Ishikawa (cell line): ENCODE results near the gene TTC14.

Source experiments
- CEBPB ChIP-seq: IDR thresholded peaks from 2 replicates; pipeline ENCODE4 v1.6.1; 2012
- CREB1 ChIP-seq: IDR thresholded peaks from 2 replicates; pipeline ENCODE4 v1.6.1; 2012; ENCODE audit warnings: low read depth
- EP300 ChIP-seq: IDR thresholded peaks from 2 replicates; pipeline ENCODE4 v1.6.1; 2012; ENCODE audit warnings: borderline replicate concordance
- FOXM1 ChIP-seq: IDR thresholded peaks from 2 replicates; pipeline ENCODE4 v1.6.1; 2012; ENCODE audit warnings: low read depth, borderline replicate concordance
- RAD21 ChIP-seq: IDR thresholded peaks from 2 replicates; pipeline ENCODE4 v1.6.1; 2012; ENCODE audit warnings: low read depth
- REST ChIP-seq: IDR thresholded peaks from 2 replicates; pipeline ENCODE4 v1.6.1; 2012; ENCODE audit warnings: low read depth, mild to moderate bottlenecking
- TAF1 ChIP-seq: IDR thresholded peaks from 2 replicates; pipeline ENCODE4 v1.6.1; 2012; ENCODE audit warnings: low read depth, mild to moderate bottlenecking
- TCF12 ChIP-seq: IDR thresholded peaks from 2 replicates; pipeline ENCODE4 v1.6.1; 2012; ENCODE audit warnings: low read depth
- YY1 ChIP-seq: IDR thresholded peaks from 2 replicates; pipeline ENCODE4 v1.6.1; 2012; ENCODE audit warnings: low read depth
- TF ChIP-seq, protein P1 (sequence below): IDR thresholded peaks from 2 replicates; pipeline ENCODE4 v1.6.1; 2012
- TF ChIP-seq, protein P2 (sequence below): IDR thresholded peaks from 2 replicates; pipeline ENCODE4 v1.6.1; 2012

GRCh38 chr3:180570238-180570637 lies 31.7 kb upstream of the TTC14 start:
- TF ChIP-seq TAF1 = no peak
- no peak for TF ChIP-seq TCF12
- TF ChIP-seq EP300 = no peak
- TF ChIP-seq, protein P1, sequence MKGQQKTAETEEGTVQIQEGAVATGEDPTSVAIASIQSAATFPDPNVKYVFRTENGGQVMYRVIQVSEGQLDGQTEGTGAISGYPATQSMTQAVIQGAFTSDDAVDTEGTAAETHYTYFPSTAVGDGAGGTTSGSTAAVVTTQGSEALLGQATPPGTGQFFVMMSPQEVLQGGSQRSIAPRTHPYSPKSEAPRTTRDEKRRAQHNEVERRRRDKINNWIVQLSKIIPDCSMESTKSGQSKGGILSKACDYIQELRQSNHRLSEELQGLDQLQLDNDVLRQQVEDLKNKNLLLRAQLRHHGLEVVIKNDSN = no peak
- no peak for TF ChIP-seq CEBPB
- TF ChIP-seq FOXM1 = no peak
- no peak for TF ChIP-seq CREB1
- TF ChIP-seq REST = no peak
- TF ChIP-seq RAD21 = no peak
- no peak for TF ChIP-seq YY1
- TF ChIP-seq, protein P2, sequence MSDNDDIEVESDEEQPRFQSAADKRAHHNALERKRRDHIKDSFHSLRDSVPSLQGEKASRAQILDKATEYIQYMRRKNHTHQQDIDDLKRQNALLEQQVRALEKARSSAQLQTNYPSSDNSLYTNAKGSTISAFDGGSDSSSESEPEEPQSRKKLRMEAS = no peak
